Kidney capillary endothelial cell (primary cell): ENCODE results near the gene MYBPHL.

Experiments
- DNase-seq: peaks from one replicate; pipeline ENCODE4 v3.0.0-alpha.2; 2018; ENCODE audit warnings: low spot score

The MYBPHL gene

GRCh38 chr1:109251277-109252166, 55.3 kb downstream of the MYBPHL start:
- DNase-seq, result no peak

GRCh38 chr1:109250454-109251276, 56.1 kb downstream of the MYBPHL start:
- no peak for DNase-seq

DNA sequence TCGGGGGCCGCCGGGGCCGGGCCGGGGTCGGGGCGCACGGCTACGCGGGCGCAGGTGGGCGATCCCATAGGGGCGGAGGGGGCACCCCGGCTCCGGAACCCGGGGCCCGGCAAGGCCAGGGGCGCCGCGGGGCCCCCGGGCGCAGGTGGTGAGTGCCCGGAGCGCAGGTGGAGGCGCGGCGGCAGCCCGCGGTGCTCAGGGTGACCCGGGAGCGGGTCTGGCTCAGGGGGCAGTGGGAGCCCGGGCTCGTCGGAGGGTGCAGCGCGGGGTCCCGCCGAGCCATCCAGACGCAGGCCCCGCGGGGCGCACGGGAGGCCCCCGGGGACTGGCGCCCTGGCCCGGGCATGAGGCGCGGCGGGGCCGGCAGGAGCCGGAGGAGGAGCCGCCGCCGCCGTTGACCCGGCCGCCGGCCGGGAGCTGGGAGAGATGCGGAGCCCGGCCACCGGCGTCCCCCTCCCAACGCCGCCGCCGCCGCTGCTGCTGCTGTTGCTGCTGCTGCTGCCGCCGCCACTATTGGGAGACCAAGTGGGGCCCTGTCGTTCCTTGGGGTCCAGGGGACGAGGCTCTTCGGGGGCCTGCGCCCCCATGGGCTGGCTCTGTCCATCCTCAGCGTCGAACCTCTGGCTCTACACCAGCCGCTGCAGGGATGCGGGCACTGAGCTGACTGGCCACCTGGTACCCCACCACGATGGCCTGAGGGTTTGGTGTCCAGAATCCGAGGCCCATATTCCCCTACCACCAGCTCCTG, 57.0 kb downstream of the MYBPHL start:
- no peak for DNase-seq

- DNase-seq, result no peak
These were observed 57.8 kb downstream of the MYBPHL start, which contains the start of gene CELSR2 for GRCh38 chr1:109248797-109249629. TSS of gene CELSR2 (plus strand) at chr1:109249539. CDS start at chr1:109250080, 541 bp downstream.

DNA sequence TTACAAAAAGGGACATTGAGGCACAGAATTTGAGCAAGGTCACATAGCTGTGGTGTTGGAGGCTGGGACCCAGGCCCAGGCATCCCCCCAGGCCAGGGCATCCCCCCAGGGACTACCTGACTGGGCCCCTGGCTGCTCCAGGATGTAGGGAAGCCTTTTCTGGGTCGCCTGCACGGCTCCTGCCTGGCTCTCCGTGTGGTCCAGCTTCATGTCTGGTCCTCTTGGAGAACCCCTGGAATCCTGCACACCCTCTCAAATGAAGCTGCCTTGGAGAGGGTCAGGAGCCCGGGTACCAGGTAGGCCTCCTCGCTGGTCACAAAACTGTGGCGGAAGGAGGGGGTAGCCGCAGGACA, 58.4 kb downstream of the MYBPHL start:
- no peak for DNase-seq

DNA sequence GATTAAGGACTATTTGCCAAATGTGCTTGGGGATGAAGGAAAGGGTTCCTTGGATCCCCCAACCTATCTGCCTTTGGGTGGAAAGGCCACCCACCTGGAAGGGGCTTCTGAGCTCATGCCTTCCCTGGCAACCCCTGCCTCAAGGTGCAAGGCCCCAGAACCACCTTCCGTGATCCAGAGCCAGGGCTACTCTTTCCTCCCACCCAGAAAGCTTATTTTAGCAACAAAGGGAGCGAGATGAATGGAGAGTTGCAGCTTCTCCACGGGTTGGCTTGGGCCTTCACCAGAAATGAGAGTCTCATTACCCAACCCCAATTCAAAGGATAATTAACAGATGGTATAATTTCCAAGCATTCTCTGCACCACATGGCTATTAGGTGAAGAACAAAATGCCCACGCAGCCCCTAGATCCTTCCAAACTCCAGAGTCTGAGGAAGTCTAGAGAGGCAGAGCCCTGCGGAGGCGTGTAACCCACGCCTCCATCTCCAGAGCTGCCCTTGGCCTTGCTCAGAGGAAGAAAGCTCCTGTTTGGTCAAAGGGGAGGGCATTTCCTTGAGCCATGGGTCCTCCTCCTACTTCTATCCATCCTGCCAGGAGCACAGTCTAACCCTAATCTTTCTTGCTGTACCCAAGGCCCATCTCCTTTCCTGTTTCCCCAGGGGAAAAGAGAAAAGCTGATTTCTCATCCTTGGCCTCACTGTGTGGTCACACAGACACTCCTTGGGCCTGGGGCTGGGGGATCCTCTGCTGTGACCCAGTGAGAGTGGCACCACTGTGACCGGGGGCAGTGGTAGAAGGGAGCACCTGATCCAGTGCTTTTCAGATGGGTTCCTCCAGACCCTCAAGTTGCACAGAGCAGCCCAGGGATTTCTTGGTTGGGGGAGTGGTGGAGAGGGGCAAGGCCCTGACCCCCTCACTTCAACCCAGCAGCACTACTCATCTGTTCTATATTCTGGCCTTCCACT, 59.1 kb downstream of the MYBPHL start:
- no peak for DNase-seq

DNA sequence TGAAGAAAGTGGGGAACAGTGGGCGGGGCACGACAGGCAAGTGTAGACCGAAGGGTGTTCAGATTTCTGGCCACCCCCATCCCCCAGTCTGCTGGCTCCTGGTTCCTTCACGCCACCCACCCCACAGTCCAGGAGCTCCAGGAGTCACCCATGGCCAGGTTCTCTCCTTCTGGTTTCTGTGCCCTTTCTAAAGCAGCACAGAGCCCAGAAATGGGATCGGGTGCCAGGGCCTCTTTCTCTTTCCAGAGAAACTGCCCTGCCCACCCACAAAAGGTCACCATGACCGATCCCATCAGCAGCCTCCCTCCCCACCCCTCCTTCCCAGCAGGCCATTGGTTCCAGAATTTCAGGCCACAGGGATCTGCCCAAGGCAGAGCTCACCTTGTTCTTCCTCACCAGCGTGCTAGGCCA, 60.7 kb downstream of the MYBPHL start:
- DNase-seq, result no peak

DNA sequence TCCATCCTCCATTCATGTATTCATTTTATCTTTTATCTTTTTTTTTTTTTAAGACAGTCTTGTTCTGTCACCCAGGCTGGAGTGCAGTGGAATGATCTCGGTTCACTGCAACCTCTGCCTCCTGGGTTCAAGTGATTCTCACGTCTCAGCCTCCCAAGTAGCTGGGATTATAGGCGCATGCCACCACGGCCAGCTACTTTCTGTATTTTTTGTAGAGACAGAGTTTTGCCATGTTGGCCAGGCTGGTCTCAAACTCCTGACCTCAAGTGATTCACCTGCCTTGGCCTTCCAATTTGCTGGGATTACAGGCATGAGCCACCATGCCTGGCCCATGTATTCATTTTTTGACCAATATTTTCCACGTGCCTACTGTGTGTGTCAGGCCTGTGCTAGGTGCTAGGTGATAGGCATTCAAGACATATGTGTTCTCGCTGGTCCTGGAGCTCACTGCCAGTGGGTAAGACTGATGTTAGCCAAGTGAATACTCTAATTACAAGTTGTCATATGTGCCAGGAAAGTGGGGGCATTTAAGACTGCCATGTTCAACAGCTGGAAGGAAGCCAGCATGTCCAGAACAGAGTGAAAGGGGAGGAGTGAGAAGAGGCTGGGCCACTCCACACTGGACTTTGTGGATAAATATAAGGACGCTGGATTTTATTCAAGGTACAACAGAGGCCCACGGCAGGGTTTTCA, 62.8 kb downstream of the MYBPHL start:
- DNase-seq, result no peak

DNA sequence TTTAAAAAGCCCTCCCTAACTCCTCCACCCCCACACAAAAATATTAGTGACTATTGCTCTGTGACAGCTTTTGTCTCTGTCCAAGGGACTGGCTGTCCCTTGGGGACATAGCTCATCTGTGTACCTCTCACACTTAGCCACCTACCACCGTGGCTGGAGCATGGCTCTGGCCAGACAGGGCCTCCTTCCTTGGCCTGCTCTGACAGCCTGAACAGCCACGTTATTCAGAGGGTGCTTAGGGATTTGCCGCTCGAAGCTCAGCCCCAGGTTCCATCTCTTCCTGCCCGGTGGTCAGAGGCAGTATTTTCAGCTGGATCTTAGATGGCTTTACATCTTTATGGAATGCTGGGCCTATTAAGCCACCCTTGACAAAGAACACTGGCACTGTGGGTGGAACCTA, 63.6 kb downstream of the MYBPHL start:
- no peak for DNase-seq

GRCh38 chr1:109242387-109242786, 64.4 kb downstream of the MYBPHL start:
- DNase-seq, result no peak
